Mucosa of descending colon (tissue), 3 donors: Measurements from ENCODE around the gene CREBRF. TPM values are rescaled to one million over a fixed set of nuclear protein-coding genes. Genes with fewer than 3 reads are reported as not detected.

ENCODE experiments used
- ATAC-seq: fragments of 200-7000 bp; cut with Tn5 transposase; one replicate; pipeline ENCODE4 v1.9.1; 2020; ENCODE audit warnings: mild to moderate bottlenecking, moderate library complexity
- DNase-seq, 3 donors: peaks; one replicate each; pipeline ENCODE4 v3.0.0-alpha.2; 2020
- H3K36me3 ChIP-seq: fragments of 200-600 bp; one replicate; pipeline ENCODE4 v1.8.0; 2021; ENCODE audit warnings: low read depth, mild to moderate bottlenecking
- H3K4me1 ChIP-seq: fragments of 200-600 bp; one replicate; pipeline ENCODE4 v1.8.0; 2021; ENCODE audit warnings: low read depth, mild to moderate bottlenecking
- H3K4me3 ChIP-seq: fragments of 200-600 bp; one replicate; pipeline ENCODE4 v1.8.0; 2021; ENCODE audit warnings: mild to moderate bottlenecking
- H3K9me3 ChIP-seq: fragments of 200-600 bp; one replicate; pipeline ENCODE4 v1.8.0; 2021; ENCODE audit warnings: mild to moderate bottlenecking
- CTCF ChIP-seq: fragments of 200-600 bp; IDR thresholded peaks from one replicate; pipeline ENCODE4 v1.8.0; 2022; ENCODE audit warnings: antibody characterized with exemption, mild to moderate bottlenecking
- intact Hi-C, 2 donors: fragments of 100-400 bp; cut with DNase I in 1 of 2; cut with micrococcal nuclease in 1 of 2; formaldehyde crosslinking; loops; one replicate each; pipeline versions ENCODE4 v1.11.0 to v1.11.1; 2022; cut with DNase I, micrococcal nuclease
- total RNA-seq, 3 donors: library from RNA; stranded (reverse); fragmentation: NEBNext Ultra II Directional in 2 of 3; extraction: Animal tissue kit (Norgen Biotek cat#: 25700) in 2 of 3; gene quantifications; one replicate each; pipeline versions ENCODE4 v1.2.1 to v1.2.4, GENCODE V29; 2021 to 2023
- donor health status: DM: no; HTN: no; CAD: no; lungs with moderate emphysema.
- donor health status: DM: no; HTN: no; CAD: no.
- donor health status: DM: no; HTN: yes; CAD: no.

The CREBRF gene
- total RNA-seq, 3 donors from 2014 or later: 16.2 to 59.3 (median 27.0) TPM

GRCh38 chr5:173093606-173094005 is 37.5 kb downstream of the CREBRF start:
- no peak for TF ChIP-seq CTCF
- DNase-seq (peak in 2 of 3 donors; percentile 17 to 39), ATAC-seq (peak; percentile 84)
- Histone ChIP-seq H3K36me3 (no peaks in the 10 kb centered on the region), H3K9me3 (no peaks in the 10 kb centered on the region), H3K4me1 (peaks cover 8% of the 10 kb centered on the region), H3K4me3 (no peak overlapping the region)
- intact Hi-C loops: no loop called here

DNA sequence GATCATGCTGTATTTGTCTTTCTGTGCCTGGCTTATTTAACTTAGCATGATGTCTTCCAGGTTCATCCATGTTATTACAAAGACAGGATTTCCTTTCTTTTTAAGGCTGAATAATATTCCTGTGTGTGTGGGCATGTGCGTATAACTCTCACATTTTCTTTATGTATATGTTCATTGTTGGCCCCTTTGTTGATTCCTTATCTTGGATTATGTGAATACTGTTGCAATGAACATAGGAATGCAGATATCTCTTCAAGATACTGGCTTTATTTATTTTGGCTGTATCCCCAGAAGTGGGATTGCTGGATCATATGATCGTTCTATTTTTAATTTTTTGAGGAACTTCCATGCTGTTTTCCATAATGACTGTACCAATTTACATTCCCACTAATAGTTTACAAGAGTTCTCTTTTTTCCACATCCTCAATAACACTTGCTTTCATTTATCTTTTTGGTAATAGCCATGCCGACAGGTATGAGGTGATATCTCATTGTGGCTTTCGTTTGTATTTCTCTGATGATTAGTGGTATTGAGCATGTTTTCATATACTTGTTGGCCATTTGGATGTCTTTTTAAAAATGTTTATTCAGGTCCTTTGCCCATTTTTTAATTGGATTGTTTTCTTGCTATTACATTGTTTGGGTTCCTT is 38.0 kb downstream of the CREBRF start:
- intact Hi-C loops: no loop called here
- TF ChIP-seq CTCF: no peak
- no peak for DNase-seq
- peak; percentile 85 for ATAC-seq
- peaks cover 8% of the 10 kb centered on the region for H3K4me1 ChIP-seq
- no peaks in the 10 kb centered on the region for H3K36me3 ChIP-seq
- no peaks in the 10 kb centered on the region for H3K9me3 ChIP-seq
- H3K4me3 ChIP-seq: no peak overlapping the region

DNA sequence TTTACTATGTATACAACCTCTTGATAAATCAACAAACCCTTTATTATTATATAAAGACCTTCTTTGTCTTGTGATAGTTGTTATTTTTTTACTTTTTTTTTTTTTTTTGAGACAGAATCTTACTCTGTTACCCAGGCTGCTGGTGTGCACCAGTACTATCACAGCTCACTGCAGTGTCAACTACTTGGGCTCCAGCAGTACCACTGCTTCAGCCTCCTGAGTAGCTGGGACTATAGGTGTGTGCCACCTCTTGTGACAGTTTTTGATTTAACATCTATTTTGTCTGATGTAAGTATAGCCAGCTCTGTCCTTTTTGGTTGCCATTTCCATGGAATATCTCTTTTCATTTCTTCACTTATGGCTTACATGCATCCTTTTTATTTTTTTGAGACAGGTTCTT is 42.6 kb downstream of the CREBRF start:
- intact Hi-C loops: no loop called here
- Histone ChIP-seq H3K4me1 (peaks cover 3% of the 10 kb centered on the region), H3K9me3 (peaks cover 11% of the 10 kb centered on the region), H3K4me3 (no peak overlapping the region), H3K36me3 (no peaks in the 10 kb centered on the region)
- no peak for TF ChIP-seq CTCF
- DNase-seq (no peak), ATAC-seq (no peak)

DNA sequence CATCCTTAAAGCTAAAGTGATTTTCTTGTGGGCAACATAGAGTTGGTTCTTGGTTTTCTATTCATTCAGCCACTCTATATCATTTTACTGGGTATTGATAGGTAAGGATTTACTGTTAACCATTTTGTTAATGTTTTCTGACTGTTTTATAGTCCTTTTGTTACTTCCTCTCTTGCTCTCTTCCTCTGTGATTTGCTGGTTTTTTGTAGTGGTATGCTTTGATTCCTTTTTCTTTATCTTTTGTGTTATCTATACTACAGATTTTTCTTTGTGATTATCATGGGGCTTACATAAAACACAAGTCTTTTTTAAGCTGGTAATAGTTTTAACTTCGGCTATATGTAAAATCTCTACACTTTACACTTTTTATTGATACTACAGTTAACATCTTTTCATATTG is 43.3 kb downstream of the CREBRF start:
- no peaks in the 10 kb centered on the region for H3K36me3 ChIP-seq
- no peak for TF ChIP-seq CTCF
- ATAC-seq: no peak
- DNase-seq: no peak
- peaks cover 11% of the 10 kb centered on the region for H3K9me3 ChIP-seq
- intact Hi-C loops: no loop called here
- no peak overlapping the region for H3K4me3 ChIP-seq
- no peaks in the 10 kb centered on the region for H3K4me1 ChIP-seq

DNA sequence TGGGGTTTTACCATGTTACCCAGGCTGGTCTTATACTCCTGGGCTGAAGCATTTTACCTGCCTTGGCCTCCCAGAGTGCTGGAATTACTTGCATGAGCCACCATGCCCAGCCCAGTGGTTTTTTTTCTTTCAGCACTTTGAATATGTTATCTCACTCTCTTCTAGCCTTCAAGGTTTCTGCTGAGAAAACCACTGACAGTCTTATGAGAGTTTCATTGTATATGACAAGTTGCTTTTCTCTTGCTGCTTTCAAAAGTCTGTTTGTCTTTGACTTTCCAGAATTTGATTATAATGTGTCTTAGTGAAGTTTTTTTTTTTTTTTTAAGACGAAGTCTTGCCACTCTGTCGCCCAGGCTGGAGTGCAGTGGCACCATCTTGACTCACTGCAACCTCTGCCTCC is 45.1 kb downstream of the CREBRF start:
- ATAC-seq (no peak), DNase-seq (no peak)
- Histone ChIP-seq H3K9me3 (peaks cover 11% of the 10 kb centered on the region), H3K36me3 (no peaks in the 10 kb centered on the region), H3K4me1 (no peaks in the 10 kb centered on the region), H3K4me3 (no peak overlapping the region)
- TF ChIP-seq CTCF: no peak
- intact Hi-C loops: no loop called here

DNA sequence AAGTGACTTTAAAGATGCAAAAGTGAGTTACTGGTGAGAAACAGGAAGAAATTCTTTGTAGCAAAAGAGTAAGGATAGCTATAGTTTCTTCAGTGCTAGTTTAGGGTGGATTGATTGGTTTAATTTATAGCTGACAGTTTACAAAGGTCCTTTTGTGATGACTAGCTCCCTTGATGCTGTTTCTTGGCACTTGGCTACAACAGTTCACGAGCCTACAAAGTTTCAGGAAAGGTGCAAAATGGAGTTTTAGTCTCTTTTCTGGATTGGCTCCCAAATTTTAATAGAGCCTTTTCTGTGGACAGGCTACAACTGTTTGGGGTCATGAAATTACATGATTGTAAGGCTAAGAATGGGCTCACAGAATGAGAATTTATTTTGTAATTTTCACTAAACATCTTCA is 47.3 kb downstream of the CREBRF start:
- Histone ChIP-seq H3K36me3 (no peaks in the 10 kb centered on the region), H3K4me3 (no peak overlapping the region), H3K9me3 (peaks cover 11% of the 10 kb centered on the region), H3K4me1 (no peaks in the 10 kb centered on the region)
- ATAC-seq (no peak), DNase-seq (no peak)
- intact Hi-C loops: no loop called here
- TF ChIP-seq CTCF: no peak
